Measurements from ENCODE around the gene NOP14.

Gene NOP14

GRCh38 chr4:2963175-2963965, at the start of gene NOP14, which contains the start of gene GRK4 (continued):
- no peak; the same call in 1 of the 2 replicates for TF ChIP-seq GLIS2 (tag by site-specific recombination; IDR thresholded peaks at IDR 0.05)
- TF ChIP-seq, protein P1, sequence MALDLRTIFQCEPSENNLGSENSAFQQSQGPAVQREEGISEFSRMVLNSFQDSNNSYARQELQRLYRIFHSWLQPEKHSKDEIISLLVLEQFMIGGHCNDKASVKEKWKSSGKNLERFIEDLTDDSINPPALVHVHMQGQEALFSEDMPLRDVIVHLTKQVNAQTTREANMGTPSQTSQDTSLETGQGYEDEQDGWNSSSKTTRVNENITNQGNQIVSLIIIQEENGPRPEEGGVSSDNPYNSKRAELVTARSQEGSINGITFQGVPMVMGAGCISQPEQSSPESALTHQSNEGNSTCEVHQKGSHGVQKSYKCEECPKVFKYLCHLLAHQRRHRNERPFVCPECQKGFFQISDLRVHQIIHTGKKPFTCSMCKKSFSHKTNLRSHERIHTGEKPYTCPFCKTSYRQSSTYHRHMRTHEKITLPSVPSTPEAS (tag by site-specific recombination; IDR thresholded peaks at IDR 0.05) = 0 out of 2 replicates have a peak, but pooled peaks have one; percentile 12
- TF ChIP-seq RBAK (tag by site-specific recombination; IDR thresholded peaks at IDR 0.05) = no peak
- peak; percentile 50; the same call in 1 of the 2 replicates for TF ChIP-seq GLIS1 (tag by site-specific recombination; IDR thresholded peaks at IDR 0.05)
- TF ChIP-seq ZNF132 (tag by site-specific recombination; IDR thresholded peaks at IDR 0.05; ENCODE audit: borderline replicate concordance) = no peak
- TF ChIP-seq HOXC10 (CRISPR knock-in tag; IDR thresholded peaks at IDR 0.05) = no peak
- TF ChIP-seq ZNF16 (tag by site-specific recombination; IDR thresholded peaks at IDR 0.05; ENCODE audit: low read depth) = no peak
- TF ChIP-seq ZNF223 (tag by site-specific recombination; IDR thresholded peaks at IDR 0.05) = no peak
- TF ChIP-seq, protein P2, sequence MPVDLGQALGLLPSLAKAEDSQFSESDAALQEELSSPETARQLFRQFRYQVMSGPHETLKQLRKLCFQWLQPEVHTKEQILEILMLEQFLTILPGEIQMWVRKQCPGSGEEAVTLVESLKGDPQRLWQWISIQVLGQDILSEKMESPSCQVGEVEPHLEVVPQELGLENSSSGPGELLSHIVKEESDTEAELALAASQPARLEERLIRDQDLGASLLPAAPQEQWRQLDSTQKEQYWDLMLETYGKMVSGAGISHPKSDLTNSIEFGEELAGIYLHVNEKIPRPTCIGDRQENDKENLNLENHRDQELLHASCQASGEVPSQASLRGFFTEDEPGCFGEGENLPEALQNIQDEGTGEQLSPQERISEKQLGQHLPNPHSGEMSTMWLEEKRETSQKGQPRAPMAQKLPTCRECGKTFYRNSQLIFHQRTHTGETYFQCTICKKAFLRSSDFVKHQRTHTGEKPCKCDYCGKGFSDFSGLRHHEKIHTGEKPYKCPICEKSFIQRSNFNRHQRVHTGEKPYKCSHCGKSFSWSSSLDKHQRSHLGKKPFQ (tag by site-specific recombination; IDR thresholded peaks at IDR 0.05) = 0 out of 2 replicates have a peak, but pooled peaks have one; percentile 27

DNA sequence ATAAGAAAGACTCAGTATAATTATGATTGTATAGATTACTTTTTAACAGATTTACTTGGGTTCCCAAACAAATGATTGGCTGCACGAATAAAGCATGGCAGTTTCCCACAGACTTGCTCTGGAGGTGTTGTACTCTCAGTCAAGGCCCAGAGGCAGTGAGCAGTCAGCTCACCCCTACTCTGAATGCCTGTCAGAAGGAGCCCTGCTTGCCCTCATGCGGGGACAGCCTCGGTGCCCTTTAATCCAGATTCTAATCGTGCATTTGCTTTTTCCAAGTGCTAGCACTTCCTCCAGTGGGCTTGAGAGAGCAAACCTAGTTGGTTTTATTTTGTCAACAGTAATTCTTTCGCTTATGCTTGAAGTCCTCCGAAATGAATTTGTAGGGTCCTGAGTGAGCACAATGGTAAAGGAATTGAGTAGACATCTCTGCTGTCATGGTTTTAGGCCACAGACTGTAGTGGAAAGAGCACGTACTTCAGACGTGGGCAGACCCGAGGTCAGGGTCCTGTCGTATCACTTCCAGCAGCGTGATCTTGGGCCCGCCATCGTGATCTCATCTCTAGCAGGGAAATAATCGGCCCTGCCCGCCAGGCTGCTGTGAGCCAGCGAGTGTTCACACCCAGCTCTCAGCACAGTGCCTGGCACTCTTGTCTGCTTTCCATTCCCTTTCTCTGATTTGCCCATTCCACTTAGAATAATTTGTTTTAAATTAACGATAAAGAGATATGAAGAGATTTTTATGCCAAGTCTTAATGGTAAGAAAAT, 48.4 kb upstream of the NOP14 start:
- Histone ChIP-seq H3K27ac (ENCODE audit: extremely low read depth, low read depth, low read length) (no peak overlapping the region), H3K4me3 (ENCODE audit: low read depth, low read length) (no peak overlapping the region), H3K36me3 (ENCODE audit: control insufficient read depth in 2 of 2, insufficient read depth in 1 of 2, low read length in 2 of 2) (no peaks in the 10 kb centered on the region), H3K4me1 (ENCODE audit: control insufficient read depth, insufficient read depth, low read length) (no peaks in the 10 kb centered on the region), H3K9me3 (ENCODE audit: control insufficient read depth, insufficient read depth, low read depth, low read length) (no peaks in the 10 kb centered on the region)
- TF ChIP-seq ZNF558 (tag by site-specific recombination; IDR thresholded peaks at IDR 0.05) (no peak), ZNF571 (tag by site-specific recombination; IDR thresholded peaks at IDR 0.05) (no peak), RBAK (tag by site-specific recombination; IDR thresholded peaks at IDR 0.05) (no peak)
- TF ChIP-seq, protein P3, sequence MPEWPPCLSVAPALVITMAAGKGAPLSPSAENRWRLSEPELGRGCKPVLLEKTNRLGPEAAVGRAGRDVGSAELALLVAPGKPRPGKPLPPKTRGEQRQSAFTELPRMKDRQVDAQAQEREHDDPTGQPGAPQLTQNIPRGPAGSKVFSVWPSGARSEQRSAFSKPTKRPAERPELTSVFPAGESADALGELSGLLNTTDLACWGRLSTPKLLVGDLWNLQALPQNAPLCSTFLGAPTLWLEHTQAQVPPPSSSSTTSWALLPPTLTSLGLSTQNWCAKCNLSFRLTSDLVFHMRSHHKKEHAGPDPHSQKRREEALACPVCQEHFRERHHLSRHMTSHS (tag by site-specific recombination; IDR thresholded peaks at IDR 0.05) = no peak
- CTCF ChIA-PET = no interaction called here
- POLR2A ChIA-PET = no interaction called here

DNA sequence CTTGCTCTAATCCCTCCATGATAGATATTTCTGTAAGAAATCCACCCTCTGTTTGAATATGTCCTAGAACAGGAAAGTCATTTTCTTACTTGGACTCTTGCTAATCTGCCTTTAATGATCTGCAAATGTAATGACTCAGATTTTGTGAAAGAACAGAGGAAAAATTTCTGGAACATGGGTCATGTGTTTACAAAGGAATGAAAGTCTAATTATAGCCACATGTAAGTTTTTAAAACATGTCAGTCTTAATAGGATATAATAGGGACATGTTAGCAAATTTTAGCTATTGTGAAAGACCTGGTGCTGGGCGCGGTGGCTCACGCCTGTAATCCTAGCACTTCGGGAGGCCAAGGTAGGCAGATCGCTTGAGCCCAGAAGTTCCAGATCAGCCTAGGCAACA, 47.8 kb upstream of the NOP14 start:
- H3K36me3 ChIP-seq (ENCODE audit: control insufficient read depth in 2 of 2, insufficient read depth in 1 of 2, low read length in 2 of 2) = no peaks in the 10 kb centered on the region
- POLR2A ChIA-PET = no interaction called here
- no peaks in the 10 kb centered on the region for H3K4me1 ChIP-seq (ENCODE audit: control insufficient read depth, insufficient read depth, low read length)
- CTCF ChIA-PET = no interaction called here
- no peaks in the 10 kb centered on the region for H3K9me3 ChIP-seq (ENCODE audit: control insufficient read depth, insufficient read depth, low read depth, low read length)
- no peak overlapping the region for H3K4me3 ChIP-seq (ENCODE audit: low read depth, low read length)
- H3K27ac ChIP-seq (ENCODE audit: extremely low read depth, low read depth, low read length) = no peak overlapping the region
- TF ChIP-seq, protein P4, sequence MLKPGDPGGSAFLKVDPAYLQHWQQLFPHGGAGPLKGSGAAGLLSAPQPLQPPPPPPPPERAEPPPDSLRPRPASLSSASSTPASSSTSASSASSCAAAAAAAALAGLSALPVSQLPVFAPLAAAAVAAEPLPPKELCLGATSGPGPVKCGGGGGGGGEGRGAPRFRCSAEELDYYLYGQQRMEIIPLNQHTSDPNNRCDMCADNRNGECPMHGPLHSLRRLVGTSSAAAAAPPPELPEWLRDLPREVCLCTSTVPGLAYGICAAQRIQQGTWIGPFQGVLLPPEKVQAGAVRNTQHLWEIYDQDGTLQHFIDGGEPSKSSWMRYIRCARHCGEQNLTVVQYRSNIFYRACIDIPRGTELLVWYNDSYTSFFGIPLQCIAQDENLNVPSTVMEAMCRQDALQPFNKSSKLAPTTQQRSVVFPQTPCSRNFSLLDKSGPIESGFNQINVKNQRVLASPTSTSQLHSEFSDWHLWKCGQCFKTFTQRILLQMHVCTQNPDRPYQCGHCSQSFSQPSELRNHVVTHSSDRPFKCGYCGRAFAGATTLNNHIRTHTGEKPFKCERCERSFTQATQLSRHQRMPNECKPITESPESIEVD (tag by site-specific recombination; IDR thresholded peaks at IDR 0.05) = no peak
- no peak for TF ChIP-seq ZNF501 (tag by site-specific recombination; IDR thresholded peaks at IDR 0.05)
- no peak for TF ChIP-seq ZNF140 (tag by site-specific recombination; IDR thresholded peaks at IDR 0.05)
- no peak for TF ChIP-seq HOXC10 (CRISPR knock-in tag; IDR thresholded peaks at IDR 0.05)
- TF ChIP-seq ZNF184 (tag by site-specific recombination; IDR thresholded peaks at IDR 0.05) = no peak

Data from HEK293 (cell line).